Neural cell (in vitro differentiated cells): Measurements from ENCODE around the gene NOTCH4. TPM values are rescaled to one million over a fixed set of nuclear protein-coding genes. Genes with fewer than 3 reads are reported as not detected.
A peak's percentile ranks its signal among the peaks of the same experiment; 100 is the strongest.

Experiments used
- H2AFZ ChIP-seq: fragments of 200-600, 300-800 bp; sonication (generic), shearing (Covaris generic); 2 replicates; pipeline ENCODE4 v1.6.0; 2014; ENCODE audit warnings: low read depth, mild to moderate bottlenecking, antibody characterized with exemption, low read length, moderate library complexity
- H3F3A ChIP-seq: fragments of 200-600 bp; shearing (Covaris generic); 2 replicates; pipeline ENCODE4 v1.6.1; 2016; ENCODE audit warnings: mild to moderate bottlenecking, moderate library complexity, mixed read lengths, antibody characterized with exemption, low read length; ENCODE audit not compliant: insufficient read depth, poor library complexity, severe bottlenecking
- H3K27ac ChIP-seq: fragments of 200-600, 300-800 bp; sonication (generic), shearing (Covaris generic); 2 replicates; pipeline ENCODE4 v1.5.1; 2014; ENCODE audit warnings: mild to moderate bottlenecking, low read length, moderate library complexity
- H3K27me3 ChIP-seq: fragments of 300-800, 200-600 bp; sonication (generic), shearing (Covaris generic); 2 replicates; pipeline ENCODE4 v1.6.0; 2014; ENCODE audit warnings: mild to moderate bottlenecking, low read depth, low read length, moderate library complexity; ENCODE audit not compliant: insufficient read depth
- H3K36me3 ChIP-seq: fragments of 300-800, 200-600 bp; sonication (generic), shearing (Covaris generic); 2 replicates; pipeline ENCODE4 v1.5.1; 2014; ENCODE audit warnings: mild to moderate bottlenecking, antibody characterized with exemption, low read length, moderate library complexity; ENCODE audit not compliant: insufficient read depth
- H3K4me2 ChIP-seq: fragments of 300-800, 200-600 bp; sonication (generic), shearing (Covaris generic); 2 replicates; pipeline ENCODE4 v1.6.0; 2014; ENCODE audit warnings: mild to moderate bottlenecking, low read length
- H3K4me3 ChIP-seq: fragments of 300-800, 200-600 bp; sonication (generic), shearing (Covaris generic); 2 replicates; pipeline ENCODE4 v1.5.1; 2014; ENCODE audit warnings: mild to moderate bottlenecking, low read length, moderate library complexity
- H3K79me2 ChIP-seq: fragments of 200-600 bp; shearing (Covaris generic); replicated peaks from 2 replicates; pipeline ENCODE4 v1.6.0; 2014; ENCODE audit warnings: mild to moderate bottlenecking, low read length, moderate library complexity; ENCODE audit not compliant: insufficient read depth
- H3K9ac ChIP-seq: fragments of 300-800, 200-600 bp; sonication (generic), shearing (Covaris generic); 2 replicates; pipeline ENCODE4 v1.6.1; 2016; ENCODE audit warnings: mild to moderate bottlenecking, low read length, mixed read lengths
- H3K9me2 ChIP-seq: fragments of 200-600 bp; shearing (Covaris generic); 2 replicates; pipeline ENCODE4 v1.6.1; 2016; ENCODE audit warnings: mild to moderate bottlenecking, low read length, mixed read lengths; ENCODE audit not compliant: insufficient read depth
- H3K9me3 ChIP-seq: fragments of 200-600, 300-800 bp; sonication (generic), shearing (Covaris generic); 2 replicates; pipeline ENCODE4 v1.6.1; 2016; ENCODE audit warnings: mild to moderate bottlenecking, mixed run types, low read length, moderate library complexity, mixed read lengths
- H4K20me1 ChIP-seq: fragments of 200-600 bp; shearing (Covaris generic); 2 replicates; pipeline ENCODE4 v1.6.1; 2016; ENCODE audit warnings: mild to moderate bottlenecking, mixed run types; ENCODE audit not compliant: insufficient read depth
- CTCF ChIP-seq: fragments of 450-650 bp; IDR thresholded peaks from 2 replicates; pipeline ENCODE4 v1.5.1; 2014; ENCODE audit warnings: antibody characterized with exemption, mild to moderate bottlenecking, moderate library complexity; ENCODE audit not compliant: poor library complexity, severe bottlenecking
- EP300 ChIP-seq: fragments of 450-650 bp; conservative IDR thresholded peaks from 2 replicates; pipeline ENCODE4 v1.6.1; 2014; ENCODE audit warnings: antibody characterized with exemption, mild to moderate bottlenecking, moderate library complexity; ENCODE audit not compliant: poor library complexity, severe bottlenecking
- EZH2 ChIP-seq: fragments of 200-600, 300-800 bp; shearing (Covaris generic), sonication (generic); IDR thresholded peaks from 2 replicates; pipeline ENCODE4 v1.6.1; 2014; ENCODE audit warnings: antibody characterized with exemption, low read length, borderline replicate concordance, mild to moderate bottlenecking; ENCODE audit not compliant: insufficient read depth, poor library complexity, severe bottlenecking
- MXI1 ChIP-seq: fragments of 450-650 bp; conservative IDR thresholded peaks from 2 replicates; pipeline ENCODE4 v1.6.1; 2014; ENCODE audit warnings: antibody characterized with exemption, mild to moderate bottlenecking; ENCODE audit not compliant: poor library complexity, severe bottlenecking
- POLR2AphosphoS5 ChIP-seq: IDR thresholded peaks from 2 replicates; pipeline ENCODE4 v1.6.1; 2012
- RAD21 ChIP-seq: fragments of 450-650 bp; conservative IDR thresholded peaks from 2 replicates; pipeline ENCODE4 v1.6.1; 2014; ENCODE audit warnings: antibody characterized with exemption, mild to moderate bottlenecking, moderate library complexity
- SMC3 ChIP-seq: fragments of 450-650 bp; conservative IDR thresholded peaks from 2 replicates; pipeline ENCODE4 v1.6.1; 2014; ENCODE audit warnings: antibody characterized with exemption, mild to moderate bottlenecking, moderate library complexity; ENCODE audit not compliant: poor library complexity
- TAF1 ChIP-seq: IDR thresholded peaks from 2 replicates; pipeline ENCODE4 v1.6.1; 2012; ENCODE audit warnings: low read depth
- polyA plus RNA-seq: library from polyadenylated mRNA; depleted of rRNA; stranded (reverse); fragments of >200 nt; gene quantifications from 2 replicates; pipeline ENCODE4 v1.2.3, GENCODE V29; 2014
- TF ChIP-seq, protein P1 (sequence below): IDR thresholded peaks from 2 replicates; pipeline ENCODE4 v1.6.1; 2012; ENCODE audit warnings: borderline replicate concordance

Gene NOTCH4
- polyA plus RNA-seq, 1 donor from 2014 or later: 5.5 TPM

DNA sequence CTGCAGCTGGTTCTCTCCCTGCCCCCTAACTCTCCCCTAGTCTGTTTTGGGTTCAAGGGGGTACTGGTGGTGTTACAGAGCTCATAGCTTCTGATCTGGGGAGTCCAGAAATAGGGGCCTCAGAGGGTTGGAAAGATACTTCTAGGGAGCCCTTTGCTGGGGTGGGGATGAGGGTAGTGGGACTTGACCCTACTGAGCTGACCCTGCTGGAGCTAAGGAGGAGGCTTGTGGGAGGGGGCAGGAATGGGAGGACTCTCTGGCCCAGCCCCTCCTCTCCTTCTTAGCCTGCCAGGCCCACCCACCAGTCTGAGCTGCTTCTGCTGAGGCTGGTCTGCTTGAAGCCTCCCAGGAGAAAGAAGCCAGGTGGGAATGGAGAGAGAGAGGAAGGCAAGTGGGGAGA lies 59.6 kb downstream of the NOTCH4 start, which contains the start of gene EGFL8:
Gene EGFL8 (plus strand): TSS at position 301 of the 400 bp plus-strand sequence. CDS start 1,571 bp downstream, outside the sequence.
- Histone ChIP-seq H3F3A (no peaks in the 10 kb centered on the region), H3K36me3 (no peaks in the 10 kb centered on the region), H3K4me2 (no peak within 1 kb of the TSS), H3K9me2 (no peaks in the 10 kb centered on the region), H3K9ac (no peak within 1 kb of the TSS), H3K9me3 (no peaks in the 10 kb centered on the region), H3K79me2 (no peaks in the 10 kb centered on the region), H3K27me3 (no peaks in the 10 kb centered on the region), H2AFZ (no peak within 1 kb of the TSS), H3K4me3 (no peak within 1 kb of the TSS), H4K20me1 (no peaks in the 10 kb centered on the region), H3K27ac (no peak within 1 kb of the TSS)
- TF ChIP-seq POLR2AphosphoS5 (no peak), TAF1 (no peak), CTCF (no peak), RAD21 (no peak), EP300 (no peak), MXI1 (no peak), EZH2 (no peak), SMC3 (no peak)
- TF ChIP-seq, protein P1, sequence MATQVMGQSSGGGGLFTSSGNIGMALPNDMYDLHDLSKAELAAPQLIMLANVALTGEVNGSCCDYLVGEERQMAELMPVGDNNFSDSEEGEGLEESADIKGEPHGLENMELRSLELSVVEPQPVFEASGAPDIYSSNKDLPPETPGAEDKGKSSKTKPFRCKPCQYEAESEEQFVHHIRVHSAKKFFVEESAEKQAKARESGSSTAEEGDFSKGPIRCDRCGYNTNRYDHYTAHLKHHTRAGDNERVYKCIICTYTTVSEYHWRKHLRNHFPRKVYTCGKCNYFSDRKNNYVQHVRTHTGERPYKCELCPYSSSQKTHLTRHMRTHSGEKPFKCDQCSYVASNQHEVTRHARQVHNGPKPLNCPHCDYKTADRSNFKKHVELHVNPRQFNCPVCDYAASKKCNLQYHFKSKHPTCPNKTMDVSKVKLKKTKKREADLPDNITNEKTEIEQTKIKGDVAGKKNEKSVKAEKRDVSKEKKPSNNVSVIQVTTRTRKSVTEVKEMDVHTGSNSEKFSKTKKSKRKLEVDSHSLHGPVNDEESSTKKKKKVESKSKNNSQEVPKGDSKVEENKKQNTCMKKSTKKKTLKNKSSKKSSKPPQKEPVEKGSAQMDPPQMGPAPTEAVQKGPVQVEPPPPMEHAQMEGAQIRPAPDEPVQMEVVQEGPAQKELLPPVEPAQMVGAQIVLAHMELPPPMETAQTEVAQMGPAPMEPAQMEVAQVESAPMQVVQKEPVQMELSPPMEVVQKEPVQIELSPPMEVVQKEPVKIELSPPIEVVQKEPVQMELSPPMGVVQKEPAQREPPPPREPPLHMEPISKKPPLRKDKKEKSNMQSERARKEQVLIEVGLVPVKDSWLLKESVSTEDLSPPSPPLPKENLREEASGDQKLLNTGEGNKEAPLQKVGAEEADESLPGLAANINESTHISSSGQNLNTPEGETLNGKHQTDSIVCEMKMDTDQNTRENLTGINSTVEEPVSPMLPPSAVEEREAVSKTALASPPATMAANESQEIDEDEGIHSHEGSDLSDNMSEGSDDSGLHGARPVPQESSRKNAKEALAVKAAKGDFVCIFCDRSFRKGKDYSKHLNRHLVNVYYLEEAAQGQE: no peak

- H2AFZ ChIP-seq: no peak overlapping the region
- H3K27ac ChIP-seq: no peak overlapping the region
- H3K9me2 ChIP-seq: no peaks in the 10 kb centered on the region
- no peak for TF ChIP-seq EP300
- TF ChIP-seq POLR2AphosphoS5: peak; percentile 10
- no peak for TF ChIP-seq EZH2
- no peak for TF ChIP-seq MXI1
- no peaks in the 10 kb centered on the region for H3K79me2 ChIP-seq
- H4K20me1 ChIP-seq: no peaks in the 10 kb centered on the region
- no peaks in the 10 kb centered on the region for H3K9me3 ChIP-seq
- no peak overlapping the region for H3K9ac ChIP-seq
- no peaks in the 10 kb centered on the region for H3K36me3 ChIP-seq
- no peaks in the 10 kb centered on the region for H3F3A ChIP-seq
- H3K4me2 ChIP-seq: no peak overlapping the region
- H3K27me3 ChIP-seq: no peaks in the 10 kb centered on the region
- H3K4me3 ChIP-seq: no peak overlapping the region
Observed at GRCh38 chr6:32163559-32164258, 60.2 kb downstream of the NOTCH4 start.
